Epithelial cell of esophagus (primary cell): Measurements from ENCODE around the gene ARFGAP2.
A peak's percentile ranks its signal among the peaks of the same experiment; 100 is the strongest.
"Not testable (repeated sequence)": the region's sequence is repeated elsewhere in the genome, so short reads cannot be mapped to it uniquely, and the experiment has no call there.

Source experiments
- DNase-seq: peaks from one replicate; pipeline ENCODE4 v3.0.0; 2010; ENCODE audit warnings: low read depth
- H3K4me3 ChIP-seq: 2 replicates; pipeline ENCODE4 v1.5.1; 2011; ENCODE audit warnings: mild to moderate bottlenecking, low read length, control low read depth
- CTCF ChIP-seq: IDR thresholded peaks from 2 replicates; pipeline ENCODE4 v1.5.1; 2011; ENCODE audit warnings: low read depth, mild to moderate bottlenecking, low read length, control low read depth, inconsistent platforms; ENCODE audit not compliant: insufficient read depth; ENCODE audit errors: missing control alignments

ARFGAP2 gene

GRCh38 chr11:47201015-47201414 lies 24.3 kb upstream of the ARFGAP2 start:
- no peak for DNase-seq

GRCh38 chr11:47198161-47198560 lies 21.5 kb upstream of the ARFGAP2 start:
- H3K4me3 ChIP-seq, DNase-seq: not testable (repeated sequence)

More at GRCh38 chr11:47201015-47201414, 24.3 kb upstream of the ARFGAP2 start:
- no peak overlapping the region for H3K4me3 ChIP-seq
- TF ChIP-seq CTCF: no peak

- TF ChIP-seq CTCF: no peak
- H3K4me3 ChIP-seq: no peak overlapping the region
- peak; percentile 24 for DNase-seq
Observed at GRCh38 chr11:47192111-47192510, 15.4 kb upstream of the ARFGAP2 start.

GRCh38 chr11:47191137-47191536 lies 14.5 kb upstream of the ARFGAP2 start:
- not testable (repeated sequence) for DNase-seq, H3K4me3 ChIP-seq

GRCh38 chr11:47189100-47189834 lies 12.6 kb upstream of the ARFGAP2 start:
- peak; percentile 93 for DNase-seq
- no peak overlapping the region for H3K4me3 ChIP-seq
- TF ChIP-seq CTCF: no peak

GRCh38 chr11:47188259-47188658 lies 11.6 kb upstream of the ARFGAP2 start:
- DNase-seq: no peak
- TF ChIP-seq CTCF: no peak
- H3K4me3 ChIP-seq: no peak overlapping the region

- no peak for TF ChIP-seq CTCF
- no peak overlapping the region for H3K4me3 ChIP-seq
- no peak for DNase-seq
Observed at GRCh38 chr11:47187723-47188122, 11.0 kb upstream of the ARFGAP2 start.

GRCh38 chr11:47186700-47187695 lies 10.3 kb upstream of the ARFGAP2 start:
- DNase-seq: peak; percentile 63

More at GRCh38 chr11:47186700-47187695, 10.3 kb upstream of the ARFGAP2 start:
- TF ChIP-seq CTCF: peak; percentile 0
- H3K4me3 ChIP-seq: peak overlapping the region; percentile 42
